ENCODE measurements around the gene C1QTNF2.

Gene C1QTNF2

DNA sequence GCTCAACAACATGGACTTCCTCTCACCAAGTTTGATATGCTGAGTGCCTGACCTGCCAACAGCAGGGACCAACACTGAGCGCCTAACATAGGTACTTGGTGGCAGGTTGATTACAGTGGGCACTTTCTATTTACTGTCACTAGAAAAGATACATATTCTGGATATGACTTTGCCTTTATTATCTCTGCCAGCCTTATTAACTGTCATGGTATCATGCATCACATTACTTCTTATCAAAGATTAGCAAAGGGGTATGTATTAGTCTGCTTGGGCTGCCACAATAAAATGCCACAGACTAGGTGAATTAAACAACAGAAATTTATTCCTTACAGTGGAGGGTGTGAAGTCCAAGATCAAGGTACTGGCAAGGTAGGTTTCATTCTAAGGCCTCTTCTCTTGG, 14.3 kb upstream of the C1QTNF2 start:
- DNase-seq (ENCODE audit: low read depth in 2 of 2), result no peak
- TF ChIP-seq, protein P1, sequence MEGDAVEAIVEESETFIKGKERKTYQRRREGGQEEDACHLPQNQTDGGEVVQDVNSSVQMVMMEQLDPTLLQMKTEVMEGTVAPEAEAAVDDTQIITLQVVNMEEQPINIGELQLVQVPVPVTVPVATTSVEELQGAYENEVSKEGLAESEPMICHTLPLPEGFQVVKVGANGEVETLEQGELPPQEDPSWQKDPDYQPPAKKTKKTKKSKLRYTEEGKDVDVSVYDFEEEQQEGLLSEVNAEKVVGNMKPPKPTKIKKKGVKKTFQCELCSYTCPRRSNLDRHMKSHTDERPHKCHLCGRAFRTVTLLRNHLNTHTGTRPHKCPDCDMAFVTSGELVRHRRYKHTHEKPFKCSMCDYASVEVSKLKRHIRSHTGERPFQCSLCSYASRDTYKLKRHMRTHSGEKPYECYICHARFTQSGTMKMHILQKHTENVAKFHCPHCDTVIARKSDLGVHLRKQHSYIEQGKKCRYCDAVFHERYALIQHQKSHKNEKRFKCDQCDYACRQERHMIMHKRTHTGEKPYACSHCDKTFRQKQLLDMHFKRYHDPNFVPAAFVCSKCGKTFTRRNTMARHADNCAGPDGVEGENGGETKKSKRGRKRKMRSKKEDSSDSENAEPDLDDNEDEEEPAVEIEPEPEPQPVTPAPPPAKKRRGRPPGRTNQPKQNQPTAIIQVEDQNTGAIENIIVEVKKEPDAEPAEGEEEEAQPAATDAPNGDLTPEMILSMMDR (IDR thresholded peaks at IDR 0.05; ENCODE audit: low read depth, low read length), result no peak
- no peak overlapping the region for H3K4me3 ChIP-seq (replicated peaks in 1 of 2; ENCODE audit: low read depth in 2 of 2, low read length in 2 of 2)

DNA sequence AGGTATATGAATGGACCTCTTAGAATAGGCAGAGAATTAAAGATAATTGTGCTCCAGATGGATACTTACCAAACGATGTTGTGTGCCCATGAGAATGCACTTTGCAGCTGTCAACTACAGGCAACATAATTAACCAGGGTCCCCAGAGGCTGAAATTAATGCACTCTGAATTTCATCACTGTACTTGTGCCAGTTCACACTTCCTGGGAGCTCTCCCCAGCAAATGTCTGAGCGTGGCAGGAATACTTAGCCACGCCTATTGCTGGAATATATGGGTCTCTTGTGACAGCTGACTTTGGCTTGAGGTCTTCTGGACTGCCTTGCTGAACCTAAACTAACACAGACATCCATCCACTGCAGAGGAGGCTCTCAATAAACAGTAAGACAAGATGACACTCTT, 11.9 kb upstream of the C1QTNF2 start:
- DNase-seq (ENCODE audit: low read depth in 2 of 2), result no peak
- TF ChIP-seq, protein P1 (IDR thresholded peaks at IDR 0.05; ENCODE audit: low read depth, low read length), result no peak
- no peak overlapping the region for H3K4me3 ChIP-seq (replicated peaks in 1 of 2; ENCODE audit: low read depth in 2 of 2, low read length in 2 of 2)

DNA sequence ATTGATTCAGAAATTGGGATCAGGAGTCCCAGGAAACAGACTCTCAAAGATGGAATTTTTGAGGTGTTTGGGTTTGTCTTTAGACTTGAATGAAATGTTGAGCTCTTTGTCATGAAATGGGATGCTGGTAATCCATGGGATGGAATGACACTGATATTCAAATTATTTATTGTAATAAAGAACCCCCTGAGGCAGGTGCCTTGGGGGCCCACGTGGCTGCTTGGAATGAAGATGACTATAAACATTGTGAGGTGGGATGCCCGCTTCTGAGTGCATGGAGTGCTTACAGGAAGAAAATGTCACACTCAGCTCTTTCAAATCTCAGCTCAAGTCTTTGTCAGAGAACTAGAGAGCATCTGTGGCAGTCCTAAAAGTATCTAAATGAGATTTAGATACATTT, 9.6 kb upstream of the C1QTNF2 start:
- TF ChIP-seq, protein P1 (IDR thresholded peaks at IDR 0.05; ENCODE audit: low read depth, low read length), result no peak
- no peak overlapping the region for H3K4me3 ChIP-seq (replicated peaks in 1 of 2; ENCODE audit: low read depth in 2 of 2, low read length in 2 of 2)
- no peak for DNase-seq (ENCODE audit: low read depth in 2 of 2)

DNA sequence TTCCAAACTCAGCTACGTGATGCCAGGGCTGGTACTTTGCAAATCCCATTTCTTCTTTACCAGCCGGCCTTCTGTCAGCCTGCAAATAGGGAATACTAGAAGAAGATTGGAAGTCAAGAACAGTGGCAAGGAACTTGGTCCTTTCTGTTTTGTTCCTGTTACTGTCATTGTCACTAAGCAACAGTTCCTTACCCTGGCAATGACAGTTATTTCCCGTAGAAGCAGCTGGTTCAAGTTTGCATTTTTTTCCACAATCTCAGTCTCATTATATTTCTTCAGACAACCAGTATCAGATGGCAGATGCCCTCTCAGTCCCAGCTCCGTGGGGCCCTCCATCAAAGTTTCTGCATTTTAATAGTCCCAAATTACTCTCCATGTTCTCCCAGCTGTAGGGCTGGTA, 9.1 kb upstream of the C1QTNF2 start:
- DNase-seq (ENCODE audit: low read depth in 2 of 2), result no peak
- TF ChIP-seq, protein P1 (IDR thresholded peaks at IDR 0.05; ENCODE audit: low read depth, low read length), result no peak
- H3K4me3 ChIP-seq (replicated peaks in 1 of 2; ENCODE audit: low read depth in 2 of 2, low read length in 2 of 2), result no peak overlapping the region

- no peak for DNase-seq (ENCODE audit: low read depth in 2 of 2)
- no peak overlapping the region for H3K4me3 ChIP-seq (replicated peaks in 1 of 2; ENCODE audit: low read depth in 2 of 2, low read length in 2 of 2)
- TF ChIP-seq, protein P1 (IDR thresholded peaks at IDR 0.05; ENCODE audit: low read depth, low read length), result no peak
These were observed 7.9 kb upstream of the C1QTNF2 start for GRCh38 chr5:160378330-160378729.

GRCh38 chr5:160377651-160378050, 7.2 kb upstream of the C1QTNF2 start:
- DNase-seq (ENCODE audit: low read depth in 2 of 2), result no peak
- no peak overlapping the region for H3K4me3 ChIP-seq (replicated peaks in 1 of 2; ENCODE audit: low read depth in 2 of 2, low read length in 2 of 2)
- TF ChIP-seq, protein P1 (IDR thresholded peaks at IDR 0.05; ENCODE audit: low read depth, low read length), result no peak

DNA sequence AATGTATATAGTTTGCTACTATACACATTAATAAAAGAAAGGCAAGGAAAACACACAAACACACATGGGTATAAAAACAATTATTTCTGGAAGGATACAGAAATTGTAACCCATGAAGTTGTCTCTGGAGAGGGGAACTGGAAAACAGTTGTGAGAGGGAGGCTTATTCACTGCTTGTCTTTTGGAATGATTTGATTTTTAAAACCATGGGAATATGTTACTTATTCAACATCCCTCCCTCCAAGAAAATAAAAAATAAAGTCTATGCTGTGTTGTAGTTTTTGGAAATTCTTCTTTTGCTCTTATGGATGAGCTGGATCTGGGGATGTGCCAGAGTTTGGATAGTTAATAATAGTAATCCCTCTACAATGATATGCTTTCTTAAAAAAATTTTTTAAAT, 6.0 kb upstream of the C1QTNF2 start:
- no peak overlapping the region for H3K4me3 ChIP-seq (replicated peaks in 1 of 2; ENCODE audit: low read depth in 2 of 2, low read length in 2 of 2)
- no peak for DNase-seq (ENCODE audit: low read depth in 2 of 2)
- TF ChIP-seq, protein P1 (IDR thresholded peaks at IDR 0.05; ENCODE audit: low read depth, low read length), result no peak

All from cardiac fibroblast (primary cell).